Hypothalamus (tissue), 51 donors: ENCODE results near the gene REEP6.
"Not testable (repeated sequence)": the region's sequence is repeated elsewhere in the genome, so short reads cannot be mapped to it uniquely, and the experiment has no call there.

Experiments
- DNase-seq, 51 donors: peaks; one replicate each; lab custom pipeline; 2025; lab: John Stamatoyannopoulos, UW

Gene REEP6

GRCh38 chr19:1519802-1520201 lies 28.8 kb downstream of the REEP6 start:
- not testable (repeated sequence) for DNase-seq

DNA sequence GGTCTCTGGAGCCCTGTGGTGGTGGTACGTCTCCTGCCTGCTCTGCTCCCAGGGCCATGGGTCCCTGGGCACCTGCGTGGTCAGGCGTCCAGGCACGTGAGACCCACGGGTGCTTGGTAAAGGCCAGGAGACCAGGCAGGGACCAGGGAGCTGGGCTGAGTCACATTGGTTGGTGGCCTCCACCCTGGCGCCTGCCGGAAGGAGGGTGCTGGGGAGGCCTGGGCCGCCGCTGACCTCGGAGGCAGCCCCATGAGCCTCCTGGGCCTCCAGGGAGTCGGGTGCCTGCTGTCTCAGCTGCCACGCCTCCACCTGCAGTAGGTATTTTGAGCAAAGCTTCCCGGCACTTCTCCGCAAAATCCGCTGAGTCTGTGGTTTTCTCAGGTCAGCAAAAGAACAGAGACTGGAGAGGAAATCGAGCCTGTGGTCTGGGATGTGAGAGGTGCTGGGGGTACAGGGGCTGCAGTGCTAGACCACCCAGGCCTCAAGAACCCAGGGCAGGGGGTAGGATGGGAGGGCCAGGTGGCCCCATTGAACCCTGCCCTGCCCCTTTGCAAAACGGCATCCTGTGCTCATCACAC lies 29.3 kb downstream of the REEP6 start:
- no peak for DNase-seq

- peak in 46 of 51 donors; percentile 2 to 88 (median 56) for DNase-seq
Measured at GRCh38 chr19:1521636-1522035, 30.7 kb downstream of the REEP6 start.

DNA sequence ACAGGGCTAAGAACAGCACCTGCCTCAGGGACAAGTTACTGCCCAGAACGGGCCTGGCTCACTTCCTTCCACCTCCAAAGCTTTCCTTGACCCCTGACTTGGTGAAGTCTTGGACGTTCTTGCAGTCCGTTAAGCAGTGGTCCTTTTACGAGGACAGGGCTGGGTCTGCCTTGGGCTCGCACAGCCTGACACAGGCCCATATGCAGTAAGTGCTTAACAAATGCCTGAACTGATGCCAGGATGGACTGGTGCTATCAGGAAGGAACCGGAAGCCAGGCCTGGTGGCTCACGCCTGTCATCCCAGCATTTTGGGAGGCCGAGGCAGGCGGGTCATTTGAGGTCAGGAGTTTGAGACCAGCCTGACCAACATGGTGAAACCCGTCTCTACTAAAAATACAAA lies 31.1 kb downstream of the REEP6 start:
- DNase-seq, result peak in 2 of 51 donors; percentile 33

GRCh38 chr19:1522838-1523237 lies 31.9 kb downstream of the REEP6 start:
- DNase-seq, result peak in 1 of 51 donors; percentile 6

GRCh38 chr19:1523412-1524286 lies 32.7 kb downstream of the REEP6 start, which contains the start of gene PLK5:
TSS of gene PLK5 (plus strand) at chr19:1524077. CDS start at chr19:1526997, 2,920 bp downstream.
- peak in 21 of 51 donors; percentile 2 to 69 (median 34) for DNase-seq

- DNase-seq, result no peak
Measured at GRCh38 chr19:1524287-1524971, 33.4 kb downstream of the REEP6 start.

DNA sequence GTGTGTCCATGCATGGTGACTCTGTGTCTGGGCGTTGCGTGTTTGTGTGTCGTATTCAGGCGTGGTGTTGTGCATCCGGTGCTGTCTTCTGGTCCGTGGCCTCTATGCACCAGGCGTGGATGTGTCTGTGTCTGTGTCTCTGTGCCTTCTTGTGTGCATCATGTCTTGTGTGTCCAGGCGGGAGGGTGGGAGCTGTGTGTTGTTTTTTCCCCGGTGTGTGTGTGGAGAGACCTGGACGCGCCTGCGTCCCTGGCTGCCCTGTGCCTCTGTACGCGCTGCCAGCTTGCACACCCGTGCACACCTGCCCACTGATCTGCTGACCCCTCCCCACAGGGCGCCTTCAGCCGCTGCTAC lies 34.0 kb downstream of the REEP6 start:
- DNase-seq, result no peak

DNA sequence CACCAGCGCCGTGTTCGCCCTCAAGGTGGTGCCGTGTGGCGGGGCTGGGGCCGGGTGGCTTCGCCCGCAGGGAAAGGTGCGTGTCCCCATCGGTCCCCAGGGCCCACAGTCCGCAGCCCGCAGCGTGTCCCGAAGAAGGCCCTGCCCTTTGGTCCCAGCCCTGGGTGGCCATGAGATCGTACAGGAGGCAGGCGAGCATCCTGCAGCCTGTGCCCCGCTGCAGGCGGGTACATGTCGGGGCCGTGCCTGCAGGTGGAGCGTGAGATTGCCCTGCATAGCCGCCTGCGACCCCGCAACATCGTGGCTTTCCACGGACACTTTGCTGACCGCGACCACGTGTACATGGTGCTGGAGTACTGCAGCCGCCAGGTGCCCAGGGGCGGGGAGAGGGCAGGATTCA lies 34.4 kb downstream of the REEP6 start:
- no peak for DNase-seq

DNA sequence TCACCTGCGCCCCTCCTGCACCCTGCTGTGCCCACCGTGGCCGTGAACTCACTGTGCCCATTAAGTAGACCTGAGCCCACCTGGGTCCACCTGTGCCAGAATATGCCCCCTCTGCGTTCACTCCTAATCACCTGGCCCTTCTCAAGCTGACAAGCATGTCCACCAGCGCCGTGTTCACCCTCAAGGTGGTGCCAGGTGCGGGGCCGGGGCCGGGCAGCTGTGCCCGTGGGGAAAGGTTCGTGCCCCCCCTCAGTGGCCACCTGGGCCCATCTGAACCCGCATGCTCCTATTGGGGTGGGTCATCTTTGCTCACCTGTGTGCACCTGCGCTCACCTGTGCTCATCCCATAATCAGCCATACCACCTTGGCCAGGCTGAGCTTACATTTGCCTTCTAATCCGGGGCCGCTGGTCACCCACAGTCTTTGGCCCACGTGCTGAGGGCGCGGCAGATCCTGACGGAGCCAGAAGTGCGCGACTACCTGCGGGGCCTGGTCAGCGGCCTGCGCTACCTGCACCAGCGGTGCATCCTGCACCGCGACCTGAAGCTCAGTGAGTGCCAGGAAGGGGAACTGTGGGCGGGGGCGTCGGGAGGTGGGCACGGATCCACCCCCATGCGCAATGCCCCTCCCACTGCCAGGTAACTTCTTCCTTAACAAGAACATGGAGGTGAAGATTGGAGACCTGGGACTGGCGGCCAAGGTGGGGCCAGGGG lies 35.2 kb downstream of the REEP6 start:
- no peak for DNase-seq

GRCh38 chr19:1526979-1527649 lies 36.1 kb downstream of the REEP6 start:
- no peak for DNase-seq

DNA sequence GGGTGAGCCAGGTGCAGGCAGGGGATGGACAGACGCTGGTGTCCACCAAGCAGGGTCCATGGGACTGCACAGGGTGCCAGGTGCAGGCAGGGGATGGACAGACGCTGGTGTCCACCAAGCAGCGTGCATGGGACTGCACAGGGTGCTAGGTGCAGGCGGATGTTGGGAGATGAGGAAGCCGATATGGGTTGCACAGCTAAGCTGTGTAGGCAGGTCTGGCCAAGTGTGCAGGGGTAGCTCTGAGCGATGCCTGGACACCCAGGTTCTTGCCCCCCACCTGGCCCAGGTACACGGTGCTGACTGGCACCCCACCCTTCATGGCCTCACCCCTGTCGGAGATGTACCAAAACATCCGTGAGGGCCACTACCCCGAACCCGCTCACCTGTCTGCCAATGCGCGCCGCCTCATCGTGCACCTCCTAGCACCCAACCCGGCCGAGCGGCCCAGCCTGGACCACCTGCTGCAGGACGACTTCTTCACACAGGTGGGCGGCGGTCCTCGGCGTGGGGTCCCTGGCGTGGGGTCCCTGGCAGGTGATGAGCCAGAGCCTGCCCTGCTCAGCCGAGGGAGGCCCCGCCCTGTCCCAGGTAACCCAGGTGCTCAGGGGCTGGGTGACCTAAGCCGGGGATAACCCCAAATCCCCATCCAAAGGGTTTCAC lies 36.8 kb downstream of the REEP6 start:
- no peak for DNase-seq

DNA sequence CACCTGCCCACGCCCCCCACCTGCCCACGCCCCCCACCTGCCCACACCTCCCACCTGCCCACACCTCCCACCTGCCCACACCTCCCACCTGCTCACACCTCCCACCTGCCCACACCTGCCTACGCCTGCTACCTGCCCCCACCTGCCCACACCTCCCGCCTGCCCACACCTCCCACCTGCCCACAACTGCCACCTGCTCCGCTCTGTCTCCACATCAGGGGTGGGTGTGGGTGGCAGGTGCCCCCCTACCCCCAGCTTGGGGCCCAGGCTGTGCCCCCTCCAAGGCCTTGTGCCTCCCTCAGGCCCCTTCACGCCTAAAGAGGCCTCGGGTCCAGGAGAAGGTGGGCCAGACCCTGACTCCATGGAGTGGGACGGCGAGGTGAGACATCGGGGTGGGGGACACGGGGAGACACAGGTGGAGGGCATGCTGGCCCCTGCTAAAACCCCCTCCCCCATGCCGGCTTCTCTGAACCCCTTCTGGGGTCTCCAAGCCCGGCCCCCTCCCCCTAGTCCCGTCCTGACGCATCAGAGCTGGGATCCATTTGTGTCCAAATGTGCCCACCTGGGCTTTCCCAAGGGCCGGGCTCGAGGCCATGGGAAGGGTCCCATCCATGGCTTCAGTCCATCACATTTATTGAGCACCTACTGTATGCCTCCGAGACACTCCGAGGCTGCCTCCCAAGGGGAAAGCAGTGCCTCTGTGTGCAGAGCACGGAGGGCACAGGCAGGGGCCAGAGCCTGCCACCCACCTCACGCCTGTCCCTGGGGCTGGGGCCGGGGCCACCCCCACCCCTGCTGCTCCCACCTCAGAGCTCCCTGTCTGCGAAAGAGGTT lies 37.8 kb downstream of the REEP6 start:
- DNase-seq, result no peak

GRCh38 chr19:1529430-1529816 lies 38.4 kb downstream of the REEP6 start:
- no peak for DNase-seq

- DNase-seq, result not testable (repeated sequence)
Measured at GRCh38 chr19:1530856-1531255, 39.9 kb downstream of the REEP6 start.

DNA sequence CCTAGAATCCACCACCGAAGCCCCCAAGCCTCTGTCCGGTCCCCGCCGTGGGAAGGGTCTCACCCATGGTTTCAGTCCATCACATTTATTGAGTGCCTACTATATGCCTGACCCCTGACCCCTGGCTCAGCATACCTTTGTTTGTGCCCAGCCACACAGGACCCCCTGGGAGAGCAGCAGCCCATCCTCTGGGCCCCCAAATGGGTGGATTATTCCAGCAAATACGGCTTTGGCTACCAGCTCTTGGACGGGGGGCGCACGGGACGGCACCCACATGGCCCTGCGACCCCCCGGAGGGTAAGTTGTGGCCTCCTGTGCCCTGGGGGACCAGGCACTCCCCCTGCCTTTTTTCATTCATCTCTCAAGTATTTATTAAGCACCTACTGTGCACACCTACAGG lies 40.6 kb downstream of the REEP6 start:
- DNase-seq, result no peak

DNA sequence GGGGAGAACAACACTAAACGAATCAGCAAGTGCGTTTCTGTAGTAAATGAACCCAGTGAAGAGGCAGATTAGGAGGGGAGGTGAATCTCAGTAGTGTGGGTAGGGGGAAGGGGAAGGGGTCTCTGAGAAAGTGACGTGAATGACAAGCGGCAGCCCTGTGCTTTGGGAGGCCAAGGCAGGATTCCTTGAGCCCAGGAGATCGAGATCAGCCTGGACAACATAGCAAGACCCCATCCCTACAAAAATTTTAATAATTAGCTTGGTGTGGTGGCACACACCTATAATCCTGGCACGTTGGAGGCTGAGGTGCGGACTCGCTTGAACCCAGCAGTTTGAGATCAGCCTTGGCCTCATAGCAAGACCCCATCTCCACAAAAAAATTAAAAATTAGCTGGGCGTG lies 41.0 kb downstream of the REEP6 start:
- DNase-seq, result no peak

- no peak for DNase-seq
Measured at GRCh38 chr19:1533510-1534150, 42.6 kb downstream of the REEP6 start.
